Activated CD4-positive, alpha-beta T cell treated with anti-CD3 and anti-CD28 coated beads, Interleukin-2, Interleukin-6, amounts not matched to agents 100 ng/mL and 50 ng/mL, durations not matched to agents 16 hours and 8 hours (primary cell): ENCODE results near the gene GALNT7.

Source experiments
- DNase-seq: peaks from one replicate; pipeline ENCODE4 v3.0.0-alpha.2; 2020

GALNT7 gene

DNA sequence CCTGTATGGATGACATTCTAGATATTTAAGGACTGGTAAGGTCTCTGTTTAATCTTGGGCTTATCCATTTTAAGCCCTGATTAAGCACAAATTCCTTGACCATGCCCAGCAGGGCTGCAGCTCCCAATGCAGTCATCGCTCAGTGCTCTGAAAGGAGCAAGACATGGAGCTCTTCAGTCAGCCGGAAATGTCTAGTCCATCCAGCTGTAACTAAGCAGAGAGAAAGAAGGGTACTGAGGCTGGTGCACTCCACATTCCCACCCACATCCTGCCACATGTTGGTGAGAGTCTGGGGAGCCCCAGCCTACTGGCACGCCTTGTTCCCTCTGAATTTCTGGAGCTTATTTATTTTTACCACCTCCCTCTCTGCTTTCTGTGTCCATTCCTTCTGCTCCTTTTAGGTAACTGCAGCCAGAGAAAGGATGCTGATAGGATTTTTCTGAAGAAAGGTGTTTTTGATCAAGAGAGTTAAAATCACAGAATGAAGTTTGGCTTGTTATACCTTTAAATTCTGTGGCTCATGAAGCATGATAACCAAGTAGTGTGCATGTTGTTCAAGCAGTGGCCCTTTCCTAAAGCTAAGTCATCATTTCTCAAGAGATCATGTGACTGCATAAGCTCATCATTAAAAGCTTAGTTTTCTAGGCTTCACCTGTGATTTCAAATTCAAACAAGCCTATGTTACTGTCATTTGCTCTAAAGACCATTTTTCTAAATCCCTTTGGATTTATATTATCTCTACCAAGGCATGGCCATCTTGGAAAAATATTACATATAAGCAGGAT is 74.0 kb downstream of the GALNT7 start:
- no peak for DNase-seq

DNA sequence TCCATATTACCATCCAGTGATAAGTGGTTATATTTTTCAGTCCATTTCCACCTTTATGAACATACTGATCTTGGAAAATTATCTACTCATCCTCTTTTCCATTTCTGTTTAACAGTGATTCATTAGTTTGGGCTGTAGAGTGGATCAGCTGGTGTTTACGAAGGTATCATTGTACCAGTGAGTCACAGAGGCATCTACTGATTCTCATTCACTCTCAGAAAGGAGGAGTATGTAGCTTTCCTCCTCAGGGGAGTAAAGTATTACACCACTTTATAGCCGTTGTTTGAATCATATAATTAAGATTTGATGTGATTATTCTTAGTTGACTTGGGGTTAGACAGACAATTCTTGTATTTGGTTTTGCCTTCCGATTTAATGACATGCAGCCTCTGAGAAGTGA is 74.7 kb downstream of the GALNT7 start:
- DNase-seq, result no peak

DNA sequence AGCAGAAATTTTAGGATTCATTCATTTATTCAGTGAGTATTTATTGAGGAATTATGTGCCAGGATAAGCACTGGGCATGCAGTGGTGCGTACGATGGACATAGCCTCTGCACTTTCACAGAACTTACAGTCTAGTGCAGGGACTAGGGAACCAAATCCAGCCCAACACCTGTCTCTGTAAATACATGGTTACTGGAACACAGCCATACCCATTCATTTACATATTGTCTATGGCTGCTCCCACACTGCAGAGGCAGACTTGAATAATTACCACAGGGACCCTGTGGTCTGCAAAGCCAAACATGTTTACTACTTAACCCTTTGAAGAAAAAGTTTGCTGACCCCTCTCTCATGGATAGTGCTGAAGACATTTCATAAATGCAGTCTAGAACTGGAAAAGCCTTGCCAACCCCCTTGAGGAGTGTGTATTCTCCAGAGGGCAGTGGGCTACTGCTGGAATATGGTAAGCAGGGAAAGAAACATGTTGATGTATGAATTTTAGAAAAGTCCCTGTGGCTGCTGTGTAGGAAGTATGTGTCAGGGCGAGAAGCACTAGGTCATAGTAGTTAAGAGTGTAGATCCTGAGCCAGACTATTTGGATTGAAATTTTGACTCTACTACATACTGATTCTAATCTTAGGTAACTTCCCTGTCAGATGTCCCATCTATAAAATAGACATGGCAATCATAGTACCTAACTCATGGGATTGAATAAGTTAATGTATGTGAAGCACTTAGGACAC is 75.5 kb downstream of the GALNT7 start:
- no peak for DNase-seq

DNA sequence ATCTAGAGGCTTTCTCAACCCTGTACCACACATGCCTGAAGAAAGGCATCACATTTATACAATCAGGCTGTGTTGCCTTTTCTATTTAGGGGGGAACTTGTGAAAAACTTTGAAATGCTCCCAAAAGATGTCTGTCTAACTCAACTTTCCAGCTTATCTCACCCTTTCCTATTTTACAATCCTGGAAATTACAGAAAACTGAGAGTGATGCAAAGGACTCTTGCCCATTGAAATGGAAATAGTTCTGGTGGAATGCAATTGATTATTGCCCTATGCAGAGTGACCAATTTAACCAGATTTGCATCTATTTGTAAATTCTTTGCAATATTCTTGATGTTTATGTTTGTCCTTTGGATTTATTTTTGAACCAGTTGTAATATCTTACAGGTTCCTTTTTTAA is 77.3 kb downstream of the GALNT7 start:
- no peak for DNase-seq

DNA sequence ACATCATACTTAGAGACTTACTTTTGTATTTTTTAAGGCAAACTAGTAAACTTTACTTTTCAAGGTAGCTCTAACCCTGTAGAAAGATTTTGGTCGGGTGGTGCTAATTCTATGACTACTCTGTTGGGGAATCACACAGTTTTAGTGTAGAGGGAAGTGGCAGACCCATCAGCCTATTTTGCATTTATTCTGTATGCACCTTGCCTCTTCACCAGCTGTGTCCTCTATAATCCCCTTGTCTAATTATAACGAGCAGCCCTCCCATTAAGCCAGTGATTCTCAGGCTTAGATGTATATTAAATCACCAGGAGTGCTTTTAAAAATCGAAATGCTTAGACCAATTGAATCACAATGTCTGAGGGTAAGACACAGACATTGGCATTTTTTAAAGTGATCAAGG is 78.1 kb downstream of the GALNT7 start:
- no peak for DNase-seq

DNA sequence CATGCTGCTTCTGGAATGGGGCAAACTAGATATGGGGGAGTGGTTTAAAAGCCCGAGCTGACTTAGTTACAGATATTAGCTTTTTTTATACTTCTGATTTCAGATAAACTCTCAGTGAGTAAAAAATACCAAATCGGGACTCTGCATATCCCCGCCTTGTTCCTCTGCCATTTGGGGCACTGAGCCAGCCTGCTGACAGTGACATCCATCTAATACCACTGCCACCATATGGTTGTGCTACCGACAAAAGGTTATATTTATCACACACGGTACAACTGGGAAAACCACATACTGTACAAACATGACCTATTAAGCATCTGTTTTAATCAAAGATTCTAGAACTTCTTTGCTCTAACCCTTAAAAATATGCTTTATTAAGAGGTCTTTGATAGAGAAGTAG is 78.7 kb downstream of the GALNT7 start:
- no peak for DNase-seq

DNA sequence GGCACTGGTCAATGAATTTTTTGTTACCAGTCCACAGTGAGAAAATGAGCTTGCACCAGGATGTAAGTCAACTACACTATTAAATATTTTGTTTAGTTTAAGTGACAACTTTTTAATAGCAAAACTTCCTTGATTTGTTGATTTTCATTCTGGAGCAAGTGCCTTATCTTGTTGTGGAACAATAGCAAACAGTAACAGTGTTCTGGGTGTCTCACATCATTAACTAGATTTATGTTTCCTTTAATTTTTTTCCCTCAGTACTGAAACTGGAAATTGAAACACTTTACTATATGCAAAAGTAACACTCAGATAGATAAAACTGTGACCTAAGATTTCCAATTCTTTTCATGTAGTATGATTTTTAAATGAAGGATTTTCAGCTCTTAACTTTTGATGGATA is 80.1 kb downstream of the GALNT7 start:
- DNase-seq, result no peak

DNA sequence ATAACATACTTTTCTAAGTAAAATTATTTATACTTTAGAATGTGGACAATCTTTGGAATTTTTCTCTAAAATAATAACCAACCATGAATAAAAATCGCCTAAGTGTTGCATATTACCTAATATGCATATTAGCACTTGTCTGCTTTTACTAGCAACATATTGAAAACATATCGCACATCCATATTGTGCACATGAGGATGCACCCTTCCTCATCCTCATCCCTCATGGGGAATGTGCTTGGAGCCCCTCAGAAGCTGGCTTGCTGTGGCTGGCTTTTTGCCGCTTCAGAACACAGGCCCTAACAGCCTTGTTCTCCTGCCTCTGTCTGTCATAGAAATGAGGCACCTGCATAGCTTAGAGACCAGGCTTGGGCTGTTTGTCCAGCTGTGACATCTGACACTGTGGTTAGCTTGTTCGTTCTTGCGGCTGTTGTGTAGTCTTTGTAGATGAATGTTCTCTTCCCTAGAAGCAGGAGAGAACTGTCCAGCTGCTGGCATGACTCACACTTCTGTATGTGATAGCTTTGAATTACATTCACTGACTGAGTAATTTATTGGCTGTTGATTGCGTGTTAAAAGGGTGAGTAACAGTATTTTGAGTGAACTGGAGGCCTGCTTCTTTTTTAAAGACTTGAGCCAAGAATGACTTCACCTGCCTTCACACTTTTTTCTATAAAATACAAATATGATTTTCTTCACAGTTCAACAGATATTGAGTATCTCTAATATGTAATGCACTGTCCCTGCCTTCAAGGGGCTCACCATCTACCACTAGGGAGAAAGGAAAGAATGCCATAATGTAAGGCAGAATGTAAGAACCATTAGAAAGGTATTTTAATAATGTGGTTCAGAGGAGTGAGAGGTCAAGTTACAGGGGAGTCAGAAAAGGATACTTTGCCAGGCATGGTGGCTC is 83.7 kb downstream of the GALNT7 start:
- peak; percentile 36 for DNase-seq

DNA sequence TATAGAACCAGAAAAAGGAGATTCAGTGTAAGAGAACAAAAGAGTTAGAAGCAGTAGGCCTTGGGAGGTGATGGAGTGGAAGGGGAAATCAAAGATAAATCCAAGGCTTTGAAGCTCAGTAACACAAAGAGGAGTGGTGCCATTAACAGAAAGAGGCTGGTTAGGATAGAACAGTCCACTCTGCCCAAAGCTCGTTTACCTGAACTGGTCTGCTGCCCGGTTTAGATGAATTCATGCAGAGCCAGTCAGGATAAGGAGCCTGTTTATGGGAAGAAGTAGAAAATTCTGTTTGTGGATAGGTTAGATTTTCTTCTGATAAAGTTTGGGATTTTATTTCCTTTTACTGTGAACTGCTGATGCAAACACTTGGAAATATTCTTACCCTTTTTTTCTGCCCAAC is 85.0 kb downstream of the GALNT7 start:
- no peak for DNase-seq

DNA sequence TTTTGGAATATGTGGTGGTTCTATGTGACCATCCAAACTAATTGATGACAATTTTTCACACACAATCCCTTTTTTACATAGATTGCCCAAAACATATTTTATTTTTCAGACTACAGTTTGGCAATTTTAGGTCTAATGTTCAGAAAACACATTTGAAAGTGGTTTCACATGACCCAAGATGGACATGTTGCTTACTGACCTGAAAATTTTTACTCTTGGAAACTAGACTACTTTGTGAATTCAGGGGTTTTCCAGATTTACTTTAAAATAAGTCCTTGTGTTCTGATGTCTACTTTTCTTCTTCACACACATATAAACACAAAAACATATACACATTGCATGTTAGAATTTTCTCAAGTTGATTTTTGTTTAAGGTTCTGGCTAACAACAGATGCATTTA is 86.0 kb downstream of the GALNT7 start:
- no peak for DNase-seq

DNA sequence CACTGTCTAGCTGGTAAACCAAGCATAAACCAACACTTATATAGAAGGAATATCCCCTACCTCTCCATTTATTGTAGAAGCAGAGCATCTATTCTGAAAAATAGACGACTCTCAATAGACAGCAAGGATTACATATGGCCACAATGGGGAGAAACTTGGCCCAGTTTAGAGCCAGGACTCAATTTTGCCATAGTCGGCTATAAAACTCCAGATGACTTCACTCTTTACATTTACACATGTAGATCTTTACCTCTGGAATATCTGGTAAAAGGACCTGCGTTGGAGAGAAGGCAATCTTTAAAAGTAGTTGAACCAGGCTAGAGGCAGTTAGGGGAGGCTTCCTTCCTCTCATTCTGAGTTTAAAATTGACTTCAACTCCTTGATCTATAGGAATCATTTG is 88.2 kb downstream of the GALNT7 start:
- no peak for DNase-seq

DNA sequence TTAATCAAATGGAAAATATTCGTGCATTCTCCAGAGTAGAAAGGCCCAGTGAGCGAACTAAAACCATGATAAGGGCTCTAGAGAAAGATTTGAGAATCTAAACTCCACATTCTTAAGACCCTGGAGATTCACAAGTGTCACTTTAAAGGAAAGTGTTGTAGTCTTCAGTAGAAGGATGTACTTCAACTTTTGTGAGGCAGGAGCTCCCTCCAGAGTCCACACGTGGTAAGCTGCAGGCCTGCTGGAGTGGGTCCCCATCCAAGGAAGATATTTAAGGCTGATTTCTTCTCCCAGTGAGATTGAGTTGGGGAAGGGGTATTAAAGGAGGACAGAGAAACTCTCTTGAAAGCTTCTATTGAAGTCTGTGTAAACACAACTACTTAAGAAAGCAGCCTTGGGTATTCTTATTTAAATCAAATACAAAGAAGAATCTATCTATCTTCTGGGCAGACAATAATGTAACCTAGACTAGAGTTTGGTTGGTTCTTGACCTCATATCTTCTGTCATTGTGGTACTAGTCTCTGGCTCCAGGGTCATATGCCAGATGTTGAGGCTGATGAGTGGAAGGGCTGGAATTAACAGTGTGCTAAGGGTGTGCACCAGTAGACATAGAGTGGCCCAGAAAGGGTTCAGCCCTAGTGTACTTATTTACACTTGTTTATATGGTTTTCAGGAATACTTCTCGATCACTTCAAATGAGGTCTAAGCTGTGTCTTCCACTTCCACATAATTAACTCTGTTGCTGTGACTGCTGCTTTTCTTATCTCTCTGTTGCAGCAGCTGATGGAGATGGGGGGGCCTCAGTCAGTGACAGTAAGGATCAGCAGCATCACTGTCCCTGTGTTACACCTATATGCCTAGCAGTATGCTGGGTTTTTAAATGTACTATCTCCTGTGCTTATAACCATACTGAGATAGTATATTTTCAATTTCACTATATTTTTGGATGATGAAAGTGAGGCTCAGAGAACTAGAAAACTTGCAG is 89.4 kb downstream of the GALNT7 start:
- peak; percentile 58 for DNase-seq

DNA sequence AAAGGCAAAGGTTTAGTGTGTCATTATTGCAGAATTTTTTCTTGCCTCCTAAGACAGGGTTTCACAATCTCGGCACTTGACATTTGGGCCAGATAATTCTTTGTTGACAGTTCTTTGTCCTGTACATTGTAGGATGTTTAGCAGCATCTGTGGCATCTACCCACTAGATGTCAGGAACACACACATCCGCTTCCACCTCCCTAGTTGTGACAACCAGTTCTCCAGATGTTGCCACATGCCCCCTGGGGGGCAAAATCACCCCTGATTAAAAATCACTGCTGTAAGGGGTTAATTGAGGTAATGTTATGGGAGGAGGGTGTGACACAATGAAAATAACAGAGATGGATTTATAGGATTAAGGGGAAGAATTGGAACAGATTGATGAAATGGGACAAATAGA is 90.3 kb downstream of the GALNT7 start:
- DNase-seq, result no peak

DNA sequence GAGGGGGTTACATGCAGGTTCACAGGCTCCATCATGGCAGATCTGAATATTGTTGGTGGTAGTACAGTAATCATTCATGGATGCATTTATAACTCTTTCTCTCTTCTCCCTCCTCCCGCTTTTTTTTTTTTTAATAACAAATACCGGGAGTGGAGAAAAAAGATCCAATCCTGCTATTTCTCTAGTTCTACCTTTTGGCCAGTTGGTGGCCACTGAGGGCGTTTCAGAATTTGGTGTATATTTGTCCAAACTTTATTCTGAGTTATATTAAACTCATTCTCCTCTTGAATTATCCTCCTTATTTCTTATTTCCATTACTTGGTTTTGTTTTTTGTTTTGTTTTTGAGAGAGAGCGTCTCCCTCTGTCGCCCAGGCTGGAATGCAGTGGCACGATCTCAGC is 90.7 kb downstream of the GALNT7 start:
- no peak for DNase-seq

DNA sequence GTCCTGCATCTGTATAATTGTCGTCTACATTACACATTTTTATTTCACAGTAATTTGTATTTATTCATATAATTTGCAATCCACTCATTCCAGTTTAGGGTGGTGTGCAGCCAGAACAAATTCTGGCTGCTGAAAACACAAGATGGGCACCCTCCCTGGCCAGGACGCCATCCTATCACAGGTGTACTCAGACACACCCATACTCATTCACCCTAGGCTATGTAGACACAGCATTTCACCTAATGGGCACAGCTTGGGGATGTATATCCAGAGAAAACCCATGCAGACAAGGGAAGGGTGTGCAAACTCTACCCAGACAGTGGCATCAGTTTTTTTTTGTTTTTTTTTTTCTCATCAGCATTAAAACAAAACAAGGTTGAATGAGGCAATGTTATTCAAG is 92.4 kb downstream of the GALNT7 start:
- no peak for DNase-seq

DNA sequence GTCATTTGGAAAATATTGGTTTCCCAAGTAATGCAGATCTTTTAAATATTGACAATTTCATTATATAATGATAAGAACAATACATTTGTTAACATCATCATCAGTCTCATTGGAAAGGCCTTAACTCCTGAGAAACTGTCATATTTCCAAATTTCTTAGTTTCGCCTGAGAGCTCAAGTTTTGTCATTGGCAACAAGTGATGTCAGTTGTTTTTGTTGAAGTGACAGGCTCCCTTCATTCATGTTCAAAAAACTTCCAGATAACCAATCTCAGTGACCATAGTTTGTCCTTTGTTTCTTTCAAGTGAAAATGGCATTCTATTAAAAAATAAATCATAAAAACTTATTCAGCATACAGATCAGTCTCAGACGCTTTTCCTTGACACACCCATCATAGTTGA is 93.8 kb downstream of the GALNT7 start:
- no peak for DNase-seq

DNA sequence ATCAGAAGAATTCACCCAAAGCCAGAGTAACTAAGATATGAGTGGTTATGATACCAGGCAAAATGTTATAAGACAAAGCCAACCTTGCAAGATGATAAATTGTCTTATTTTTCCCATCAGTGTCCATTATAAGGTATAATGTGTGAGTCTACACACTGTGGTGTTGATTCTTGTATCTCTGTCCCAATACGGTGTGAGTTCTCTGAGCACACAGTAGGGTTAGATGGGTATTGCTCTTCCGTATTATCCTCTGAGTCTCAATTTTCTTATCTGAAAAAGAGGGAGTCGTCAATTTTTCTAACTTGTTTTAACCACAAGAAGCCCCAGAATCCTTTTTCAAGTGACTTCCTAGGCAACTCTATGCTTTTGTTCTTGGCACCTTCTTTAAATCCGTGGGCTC is 95.6 kb downstream of the GALNT7 start:
- DNase-seq, result no peak

DNA sequence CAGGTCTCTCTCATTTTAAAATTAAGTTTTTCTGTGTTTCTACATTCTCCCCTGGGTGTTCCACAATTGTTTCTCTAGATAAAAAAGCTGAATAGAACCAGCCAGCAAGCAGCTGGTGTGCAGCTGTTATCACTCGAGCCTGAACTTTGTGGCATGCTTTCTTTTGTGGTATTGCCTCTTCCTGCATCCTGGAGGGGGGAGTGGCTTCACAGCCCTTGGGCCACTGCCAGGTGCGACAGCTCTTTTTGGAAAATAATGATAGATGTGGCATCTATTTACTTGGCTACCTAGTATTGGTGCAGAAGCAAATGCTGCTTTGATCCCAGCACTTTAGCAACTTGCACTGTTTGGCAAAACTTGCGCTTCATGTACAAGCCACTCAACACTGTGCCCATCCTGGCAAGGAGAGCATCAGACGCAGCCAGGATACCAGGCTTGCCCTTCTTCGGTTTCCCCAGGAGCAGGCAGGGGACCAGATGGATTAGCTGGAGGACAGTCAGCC is 96.1 kb downstream of the GALNT7 start:
- DNase-seq, result no peak

DNA sequence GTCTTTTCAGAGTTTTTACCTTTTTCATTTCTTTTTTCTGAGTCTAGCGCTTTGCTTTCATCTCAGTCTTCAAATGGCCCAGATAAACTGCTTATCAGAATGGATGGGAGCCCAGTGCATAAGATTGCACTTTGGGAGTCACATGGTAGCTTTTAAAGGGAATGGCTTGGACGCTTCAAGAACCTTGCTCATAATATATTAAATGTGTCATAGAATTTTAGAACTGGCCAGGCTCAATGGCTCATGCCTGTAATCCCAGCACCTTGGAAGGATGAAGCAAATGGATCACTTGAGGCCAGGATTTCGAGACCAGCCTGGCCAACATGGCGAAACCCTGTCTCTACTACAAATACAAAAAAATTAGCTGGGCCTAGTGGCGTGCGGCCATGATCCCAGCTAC is 97.1 kb downstream of the GALNT7 start:
- DNase-seq, result no peak

DNA sequence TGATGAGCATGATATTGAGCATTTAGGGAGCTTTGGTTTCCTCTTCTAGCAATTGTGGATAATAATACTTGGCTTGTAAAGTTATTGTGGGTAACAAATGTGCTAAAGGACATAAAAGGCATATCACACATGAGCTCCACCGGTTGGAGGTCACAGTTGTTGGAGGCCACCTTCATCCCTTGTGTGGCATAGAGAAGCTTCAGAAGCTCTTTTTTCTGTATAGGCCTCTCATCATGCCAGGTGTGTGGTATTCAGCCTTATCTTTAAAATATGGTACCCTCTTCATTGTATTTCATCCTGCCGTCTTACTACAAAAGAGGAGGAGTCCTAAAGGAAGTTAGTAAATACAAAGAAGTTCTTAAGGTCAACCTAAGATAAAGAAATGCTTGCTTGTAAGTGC is 99.1 kb downstream of the GALNT7 start:
- no peak for DNase-seq

DNA sequence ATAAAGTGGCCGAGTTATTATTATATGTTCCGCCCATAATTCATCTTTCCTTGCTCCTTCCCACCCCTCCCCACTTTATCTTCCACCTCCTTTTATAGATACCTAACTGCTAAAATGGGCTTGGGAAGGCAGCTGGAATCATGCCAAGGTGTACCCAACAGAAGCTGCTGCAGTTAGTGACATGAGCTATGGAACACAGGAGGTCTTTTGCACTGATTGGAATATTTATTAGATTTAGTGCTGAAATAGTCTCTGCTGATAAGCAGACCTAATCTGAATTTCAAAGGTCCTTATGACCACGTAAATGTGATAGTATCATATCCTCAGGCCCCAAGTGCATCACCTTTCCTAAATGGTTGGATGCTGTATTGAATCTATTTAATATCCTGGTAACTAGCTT is 100.7 kb downstream of the GALNT7 start:
- DNase-seq, result no peak
